LNCaP clone FGC (cell line): ENCODE measurements around the gene PTPRM.

Experiments
- DNase-seq: peaks from one replicate; pipeline ENCODE4 v3.0.0-alpha.2; 2011; ENCODE audit warnings: low read depth
- H3K4me3 ChIP-seq: 2 replicates; pipeline ENCODE4 v1.5.1; 2011; ENCODE audit warnings: mild to moderate bottlenecking, low read depth, low read length, control low read depth
- TF ChIP-seq, protein P1 (sequence below): IDR thresholded peaks from 2 replicates; pipeline ENCODE4 v1.5.1; 2012; ENCODE audit warnings: mild to moderate bottlenecking; ENCODE audit not compliant: control insufficient read depth, insufficient read depth; ENCODE audit errors: extremely low read depth

PTPRM gene

DNA sequence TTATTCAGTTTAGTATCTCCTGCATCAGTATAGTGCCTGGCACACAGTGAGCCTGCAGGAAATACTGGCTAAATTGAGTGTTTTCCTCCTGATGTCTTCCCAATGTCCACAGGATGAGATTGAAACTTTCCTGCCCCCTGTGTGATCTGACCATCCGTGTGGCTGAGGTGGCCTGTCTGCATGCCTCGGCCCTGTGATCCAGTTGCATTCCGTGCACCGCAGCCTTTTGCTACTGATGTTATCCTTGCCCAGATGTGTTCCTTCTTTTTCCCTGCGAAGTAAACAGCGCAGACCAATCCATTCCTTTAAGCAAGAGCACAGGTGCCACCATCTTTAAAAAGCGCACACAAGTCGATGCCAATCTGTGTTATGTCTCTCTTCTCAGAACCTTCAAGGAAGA, 462.6 kb downstream of the PTPRM start:
- no peak overlapping the region for H3K4me3 ChIP-seq
- DNase-seq, result no peak
- TF ChIP-seq, protein P1, sequence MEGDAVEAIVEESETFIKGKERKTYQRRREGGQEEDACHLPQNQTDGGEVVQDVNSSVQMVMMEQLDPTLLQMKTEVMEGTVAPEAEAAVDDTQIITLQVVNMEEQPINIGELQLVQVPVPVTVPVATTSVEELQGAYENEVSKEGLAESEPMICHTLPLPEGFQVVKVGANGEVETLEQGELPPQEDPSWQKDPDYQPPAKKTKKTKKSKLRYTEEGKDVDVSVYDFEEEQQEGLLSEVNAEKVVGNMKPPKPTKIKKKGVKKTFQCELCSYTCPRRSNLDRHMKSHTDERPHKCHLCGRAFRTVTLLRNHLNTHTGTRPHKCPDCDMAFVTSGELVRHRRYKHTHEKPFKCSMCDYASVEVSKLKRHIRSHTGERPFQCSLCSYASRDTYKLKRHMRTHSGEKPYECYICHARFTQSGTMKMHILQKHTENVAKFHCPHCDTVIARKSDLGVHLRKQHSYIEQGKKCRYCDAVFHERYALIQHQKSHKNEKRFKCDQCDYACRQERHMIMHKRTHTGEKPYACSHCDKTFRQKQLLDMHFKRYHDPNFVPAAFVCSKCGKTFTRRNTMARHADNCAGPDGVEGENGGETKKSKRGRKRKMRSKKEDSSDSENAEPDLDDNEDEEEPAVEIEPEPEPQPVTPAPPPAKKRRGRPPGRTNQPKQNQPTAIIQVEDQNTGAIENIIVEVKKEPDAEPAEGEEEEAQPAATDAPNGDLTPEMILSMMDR, result no peak

DNA sequence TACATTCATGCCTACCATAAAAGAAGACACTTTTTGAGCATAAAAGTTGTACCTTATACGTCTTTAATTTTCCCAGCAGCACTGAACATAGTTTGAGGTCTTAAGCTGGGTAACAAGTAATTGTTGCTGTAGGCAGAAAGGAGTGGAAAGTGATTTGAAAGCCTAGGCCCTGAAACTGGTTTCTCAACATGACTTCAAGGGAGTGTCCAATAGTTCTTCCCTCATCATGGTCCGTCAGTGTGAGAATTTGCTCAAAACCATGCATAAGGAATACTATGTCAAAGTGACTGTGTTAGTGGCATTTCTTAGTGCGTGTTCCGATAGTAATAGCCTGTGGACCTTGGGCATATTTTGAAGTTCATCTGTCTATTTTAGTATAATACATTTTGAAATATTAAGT, 463.1 kb downstream of the PTPRM start:
- DNase-seq, result no peak
- no peak overlapping the region for H3K4me3 ChIP-seq
- TF ChIP-seq, protein P1, result no peak

- no peak for DNase-seq
- H3K4me3 ChIP-seq, result no peak overlapping the region
- TF ChIP-seq, protein P1, result no peak
Observed at GRCh38 chr18:8031496-8031895, 464.4 kb downstream of the PTPRM start.

DNA sequence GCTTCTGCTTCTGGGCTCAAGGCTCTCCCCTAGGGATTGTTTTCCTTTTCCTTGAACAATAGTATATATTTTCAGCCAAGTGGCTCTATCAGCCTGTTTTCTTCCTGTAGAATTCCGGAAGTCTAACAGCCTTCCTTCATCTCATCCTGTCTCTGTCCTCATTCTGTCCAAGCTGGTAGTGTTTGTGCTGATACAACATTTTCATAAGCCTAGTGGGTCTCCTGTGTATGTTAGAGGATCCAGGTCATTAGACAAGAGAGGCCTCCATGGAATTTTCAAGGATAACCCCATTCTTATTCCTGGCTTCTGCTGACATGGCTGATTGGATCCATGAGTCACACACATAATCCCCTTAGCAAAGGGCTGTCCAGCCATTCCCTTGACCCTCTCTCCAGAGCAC, 467.6 kb downstream of the PTPRM start:
- no peak overlapping the region for H3K4me3 ChIP-seq
- DNase-seq, result no peak
- TF ChIP-seq, protein P1, result no peak

DNA sequence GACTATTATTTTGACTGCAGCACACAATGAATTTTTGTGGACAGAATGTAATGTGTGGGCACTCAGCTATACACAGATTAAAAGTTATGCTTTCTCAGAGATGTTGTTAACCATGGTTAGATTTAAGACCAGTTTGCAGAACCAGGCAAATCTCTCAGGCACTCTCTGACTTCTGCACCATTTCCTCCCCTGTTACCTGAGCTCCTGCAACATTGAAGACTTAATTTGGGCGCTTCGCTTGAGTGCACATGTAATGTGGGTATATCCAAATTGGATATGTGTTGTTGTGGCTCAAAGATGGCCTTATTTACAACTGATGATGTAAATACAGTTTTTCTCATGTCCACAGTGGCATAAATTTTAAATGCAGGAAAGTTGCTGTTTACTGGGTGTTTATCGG, 469.4 kb downstream of the PTPRM start:
- no peak overlapping the region for H3K4me3 ChIP-seq
- DNase-seq, result no peak
- TF ChIP-seq, protein P1, result no peak

DNA sequence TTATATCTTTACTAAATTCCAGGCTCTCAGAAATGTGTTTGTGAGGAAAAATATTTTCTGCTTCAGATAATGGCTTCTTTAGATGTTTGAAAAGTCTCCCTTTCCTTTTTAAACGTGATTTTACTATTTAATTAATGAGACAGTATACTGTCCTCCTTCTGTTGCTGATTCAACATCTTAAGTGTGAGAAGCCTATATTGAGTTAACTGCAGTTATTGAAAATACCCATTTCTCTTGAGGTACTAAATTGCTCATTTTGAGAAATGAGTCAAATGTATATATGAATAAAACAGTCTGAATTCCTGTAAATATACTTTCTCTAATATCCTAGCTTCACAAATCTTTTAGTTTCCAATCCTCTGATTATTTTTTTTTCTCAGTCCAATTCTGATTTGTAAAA, 470.2 kb downstream of the PTPRM start:
- DNase-seq, result no peak
- H3K4me3 ChIP-seq, result no peak overlapping the region
- TF ChIP-seq, protein P1, result no peak

- DNase-seq, result no peak
- TF ChIP-seq, protein P1, result no peak
- no peak overlapping the region for H3K4me3 ChIP-seq
Observed at GRCh38 chr18:8040021-8040420, 472.9 kb downstream of the PTPRM start.
